Measurements from ENCODE around the gene BDNF. TPM values are rescaled to one million over a fixed set of nuclear protein-coding genes. Genes with fewer than 3 reads are reported as not detected.

BDNF gene
- total RNA-seq: under 0.01 and 0.39 TPM in 2 replicates

DNA sequence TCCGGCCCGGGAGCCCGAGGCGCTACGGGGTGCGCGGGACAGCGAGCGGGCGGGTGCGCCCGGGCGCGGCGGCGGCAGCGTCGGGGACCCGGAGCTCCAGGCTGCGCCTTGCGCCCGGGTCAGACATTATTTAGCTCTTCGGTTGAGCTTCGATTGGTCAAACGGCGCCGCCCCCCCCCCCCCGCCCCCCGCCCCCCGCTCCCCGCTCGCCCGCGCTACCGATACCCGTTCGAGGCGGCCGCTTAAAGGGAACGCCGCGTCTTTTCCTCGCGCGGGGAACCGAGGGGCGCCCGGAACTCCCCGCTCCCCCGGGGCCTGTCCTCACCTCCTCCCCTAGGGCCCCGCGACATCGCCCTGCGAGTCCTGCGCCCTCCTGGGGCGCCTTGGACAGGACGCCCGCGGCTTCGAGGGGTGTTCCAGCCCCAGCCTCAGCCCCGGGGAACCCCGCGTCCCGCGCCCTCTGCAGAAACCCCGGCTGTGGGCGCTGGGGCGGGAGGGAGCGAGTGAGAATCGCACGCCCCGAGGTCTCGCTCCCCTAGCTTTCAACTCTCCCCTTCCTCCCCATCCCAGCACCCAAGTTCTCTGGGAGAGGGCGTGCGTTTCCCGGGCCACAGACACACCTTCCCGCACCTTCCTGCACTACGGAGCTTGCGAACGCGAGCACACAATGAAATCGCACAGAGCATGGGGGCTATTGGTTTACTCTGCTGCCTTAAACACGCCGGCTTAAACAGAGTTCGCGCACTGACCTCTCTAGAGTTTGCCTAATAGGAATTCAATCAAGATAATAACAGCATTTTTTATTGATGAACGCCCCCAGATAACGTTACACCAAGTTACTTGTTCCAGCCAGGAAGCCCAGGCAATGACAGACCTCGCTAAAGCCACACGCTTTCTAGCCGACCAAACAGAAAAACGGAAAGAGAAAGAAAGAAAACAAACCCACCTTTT, at the start of gene BDNF:
Gene BDNF (minus strand): TSS at position 105 of the 951 bp plus-strand sequence. CDS start 41,891 bp downstream, outside the sequence.

Other genes with a start within 250 kb of the BDNF start
- gene LGR4, start 227.7 kb downstream of the BDNF start, total RNA-seq: 1.8 and 3.7 TPM in 2 replicates
- gene LIN7C, start 193.7 kb downstream of the BDNF start, total RNA-seq: 35.3 and 57.7 TPM in 2 replicates

All from subcutaneous preadipocyte (primary cell).